Right atrium auricular region (tissue), 2 donors: Measurements from ENCODE around the gene SHMT2. TPM values are rescaled to one million over a fixed set of nuclear protein-coding genes. Genes with fewer than 3 reads are reported as not detected.
A peak's percentile ranks its signal among the peaks of the same experiment; 100 is the strongest.

Experiments used
- DNase-seq: peaks from one replicate; pipeline ENCODE4 v3.0.0-alpha.2; 2019; ENCODE audit warnings: low spot score
- H3K27ac ChIP-seq, 2 donors: fragments of 200-600 bp; sonication (generic); 1 replicate in 1 of 2; 2 replicates in 1 of 2; pipeline ENCODE4 v1.5.1; 2016 to 2019
- H3K27me3 ChIP-seq, 2 donors: fragments of 200-600 bp; sonication (generic); one replicate each; pipeline versions ENCODE4 v1.5.1 to v1.6.0; 2017 to 2019
- H3K36me3 ChIP-seq: fragments of 200-600 bp; sonication (generic); one replicate; pipeline ENCODE4 v1.5.1; 2016
- H3K4me1 ChIP-seq, 2 donors: fragments of 200-600 bp; sonication (generic); one replicate each; pipeline versions ENCODE4 v1.5.1 to v1.6.0; 2017 to 2019
- H3K4me3 ChIP-seq, 2 donors: fragments of 200-600 bp; sonication (generic); 1 replicate in 1 of 2; 2 replicates in 1 of 2; pipeline ENCODE4 v1.5.1; 2017 to 2019; ENCODE audit warnings: mild to moderate bottlenecking in 1 of 2, moderate library complexity in 1 of 2
- H3K9me3 ChIP-seq, 2 donors: fragments of 200-600 bp; sonication (generic); one replicate each; pipeline ENCODE4 v1.5.1; 2019
- CTCF ChIP-seq, 2 donors: fragments of 200-600 bp; sonication (generic); IDR thresholded peaks; one replicate each; pipeline ENCODE4 v1.5.1; 2019; ENCODE audit warnings: antibody characterized with exemption in 2 of 2
- total RNA-seq, 2 donors: library from RNA; depleted of rRNA; stranded (reverse); fragments of >200 nt; gene quantifications; one replicate each; pipeline ENCODE4 v1.1.0, GENCODE V29; 2016

Gene SHMT2
- total RNA-seq, 2 donors from 2014 or later: 16.6 to 33.0 TPM

GRCh38 chr12:57204454-57204853, 25.1 kb upstream of the SHMT2 start:
- peaks cover 0 to 21% of the 10 kb centered on the region in 2 donors for H3K4me1 ChIP-seq
- H3K27me3 ChIP-seq: no peaks in the 10 kb centered on the region
- H3K27ac ChIP-seq: no peak overlapping the region
- H3K4me3 ChIP-seq: no peak overlapping the region
- TF ChIP-seq CTCF (IDR thresholded peaks at IDR 0.05): no peak
- DNase-seq: no peak
- peaks cover 90% of the 10 kb centered on the region for H3K36me3 ChIP-seq
- H3K9me3 ChIP-seq: no peaks in the 10 kb centered on the region

- Histone ChIP-seq H3K36me3 (peaks cover 86% of the 10 kb centered on the region), H3K4me3 (no peak overlapping the region), H3K27ac (no peak overlapping the region), H3K9me3 (no peaks in the 10 kb centered on the region), H3K27me3 (no peaks in the 10 kb centered on the region), H3K4me1 (peaks cover 0 to 21% of the 10 kb centered on the region in 2 donors)
- DNase-seq: no peak
- TF ChIP-seq CTCF (IDR thresholded peaks at IDR 0.05): no peak
These were observed 24.3 kb upstream of the SHMT2 start for GRCh38 chr12:57205186-57205585.

- H3K36me3 ChIP-seq: peaks cover 84% of the 10 kb centered on the region
- no peak for DNase-seq
- no peak overlapping the region for H3K27ac ChIP-seq
These were observed 23.6 kb upstream of the SHMT2 start for GRCh38 chr12:57205931-57206330.

GRCh38 chr12:57207731-57208630, 21.5 kb upstream of the SHMT2 start:
- peak overlapping the region; percentile 54 to 66 for H3K27ac ChIP-seq
- H3K4me3 ChIP-seq: no peak overlapping the region
- no peak for DNase-seq
- H3K27me3 ChIP-seq: no peaks in the 10 kb centered on the region
- peaks cover 73% of the 10 kb centered on the region for H3K36me3 ChIP-seq
- TF ChIP-seq CTCF (IDR thresholded peaks at IDR 0.05): no peak
- H3K4me1 ChIP-seq: peaks cover 0 to 28% of the 10 kb centered on the region in 2 donors
- H3K9me3 ChIP-seq: no peaks in the 10 kb centered on the region

More at GRCh38 chr12:57205931-57206330, 23.6 kb upstream of the SHMT2 start:
- Histone ChIP-seq H3K27me3 (no peaks in the 10 kb centered on the region), H3K4me1 (peaks cover 0 to 21% of the 10 kb centered on the region in 2 donors), H3K9me3 (no peaks in the 10 kb centered on the region), H3K4me3 (no peak overlapping the region)
- no peak for TF ChIP-seq CTCF (IDR thresholded peaks at IDR 0.05)

GRCh38 chr12:57208631-57209282, 20.8 kb upstream of the SHMT2 start:
- H3K4me1 ChIP-seq: peaks cover 0 to 35% of the 10 kb centered on the region in 2 donors
- no peak for TF ChIP-seq CTCF (IDR thresholded peaks at IDR 0.05)
- no peaks in the 10 kb centered on the region for H3K9me3 ChIP-seq
- peak; percentile 71 for DNase-seq
- peak overlapping the region; percentile 54 to 66 for H3K27ac ChIP-seq
- peaks cover 66% of the 10 kb centered on the region for H3K36me3 ChIP-seq
- no peak overlapping the region for H3K4me3 ChIP-seq
- no peaks in the 10 kb centered on the region for H3K27me3 ChIP-seq
